Retinal pigment epithelial cell (primary cell): Measurements from ENCODE around the gene RAP2B.
"Not testable (repeated sequence)": the region's sequence is repeated elsewhere in the genome, so short reads cannot be mapped to it uniquely, and the experiment has no call there.

Experiments used
- DNase-seq: peaks from one replicate; pipeline ENCODE4 v3.0.0-alpha.2; 2010; ENCODE audit warnings: low read depth
- H3K4me3 ChIP-seq: 2 replicates; pipeline ENCODE4 v1.5.1; 2011; ENCODE audit warnings: mild to moderate bottlenecking, low read length, control low read depth, moderate library complexity
- CTCF ChIP-seq: conservative IDR thresholded peaks from 2 replicates; pipeline ENCODE4 v1.5.1; 2011; ENCODE audit warnings: low read depth, low read length, control low read depth, inconsistent platforms

RAP2B gene

GRCh38 chr3:153176197-153176596 lies 14.2 kb downstream of the RAP2B start:
- TF ChIP-seq CTCF = no peak
- H3K4me3 ChIP-seq = no peak overlapping the region
- no peak for DNase-seq

- DNase-seq = no peak
- no peak for TF ChIP-seq CTCF
- H3K4me3 ChIP-seq = no peak overlapping the region
Measured at GRCh38 chr3:153180860-153181372, 18.9 kb downstream of the RAP2B start.

GRCh38 chr3:153182501-153183293 lies 20.7 kb downstream of the RAP2B start:
- DNase-seq = no peak
- no peak for TF ChIP-seq CTCF
- H3K4me3 ChIP-seq = no peak overlapping the region

GRCh38 chr3:153190923-153191322 lies 28.9 kb downstream of the RAP2B start:
- no peak overlapping the region for H3K4me3 ChIP-seq
- DNase-seq = no peak
- no peak for TF ChIP-seq CTCF

GRCh38 chr3:153192327-153192726 lies 30.3 kb downstream of the RAP2B start:
- no peak for DNase-seq
- H3K4me3 ChIP-seq = no peak overlapping the region
- no peak for TF ChIP-seq CTCF

GRCh38 chr3:153193786-153194476 lies 31.9 kb downstream of the RAP2B start:
- H3K4me3 ChIP-seq, DNase-seq: not testable (repeated sequence)

GRCh38 chr3:153195349-153195879 lies 33.4 kb downstream of the RAP2B start:
- TF ChIP-seq CTCF = no peak
- no peak for DNase-seq
- H3K4me3 ChIP-seq = no peak overlapping the region
